Stimulated activated CD8-positive, alpha-beta memory T cell treated with anti-CD3 and anti-CD28 coated beads, Interleukin-4, amount 100 ng/mL, for 48 hours (primary cell): ENCODE results near the gene CCNE1.
"Not testable (repeated sequence)": the region's sequence is repeated elsewhere in the genome, so short reads cannot be mapped to it uniquely, and the experiment has no call there.

Experiments used
- DNase-seq: peaks from one replicate; pipeline ENCODE4 v3.0.0-alpha.2; 2020

Gene CCNE1

DNA sequence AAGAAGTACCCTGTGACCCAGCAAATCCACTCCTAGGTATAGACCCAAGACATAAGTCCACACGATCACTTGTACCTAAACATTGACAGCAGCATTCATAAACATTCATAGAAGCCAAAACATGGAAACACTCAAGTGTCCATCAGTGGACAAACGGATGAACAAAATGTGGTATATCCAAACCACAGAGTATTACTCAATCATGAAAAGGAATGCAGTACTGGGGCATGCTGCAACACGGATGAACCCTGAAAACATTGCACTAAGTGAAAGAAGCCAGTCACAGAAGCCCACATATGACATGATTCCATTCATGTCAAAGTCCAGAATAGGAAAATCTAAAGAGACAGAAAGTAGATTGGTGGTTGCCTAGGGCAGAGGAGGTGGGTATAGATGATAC, 22.8 kb upstream of the CCNE1 start:
- no peak for DNase-seq

GRCh38 chr19:29793116-29793727, 18.6 kb upstream of the CCNE1 start:
- DNase-seq = no peak

DNA sequence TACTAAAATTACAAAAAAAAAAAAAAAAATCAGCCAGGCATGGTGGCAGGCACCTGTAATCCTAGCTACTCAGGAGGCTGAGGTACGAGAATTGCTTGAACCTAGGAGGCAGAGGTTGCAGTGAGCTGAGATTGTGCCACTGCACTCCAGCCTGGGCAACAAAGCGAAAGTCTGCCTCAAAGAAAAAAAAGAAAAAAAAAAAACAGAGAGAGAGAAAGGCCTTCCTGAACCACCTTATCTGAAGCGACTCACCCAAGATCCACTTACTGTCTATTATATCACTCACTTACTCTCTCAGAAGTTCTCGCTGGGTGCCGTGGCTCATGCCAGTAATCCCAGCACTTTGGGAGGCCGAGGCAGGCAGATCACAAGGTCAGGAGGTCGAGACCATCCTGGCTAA, 17.3 kb upstream of the CCNE1 start:
- DNase-seq = not testable (repeated sequence)

GRCh38 chr19:29795461-29796172, 16.2 kb upstream of the CCNE1 start:
- no peak for DNase-seq

DNA sequence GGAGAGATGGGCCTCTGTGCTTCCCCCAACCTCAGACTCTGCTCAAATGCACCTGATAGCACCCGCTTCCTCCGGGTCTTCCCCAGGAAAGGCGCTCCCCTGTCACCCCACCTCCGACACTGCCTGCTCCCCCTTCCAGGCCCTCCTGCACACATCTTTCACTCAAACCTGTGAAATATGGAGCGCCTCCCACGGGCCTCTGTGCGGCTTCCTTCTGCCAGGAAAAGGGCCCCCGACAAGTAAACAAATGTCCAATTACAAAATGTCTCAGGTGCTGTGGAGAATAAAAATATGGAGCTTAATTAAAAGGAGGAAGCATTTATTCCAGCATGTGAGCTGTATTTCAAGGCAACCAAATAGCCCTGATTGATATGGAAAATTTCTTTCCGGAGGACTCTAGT, 15.6 kb upstream of the CCNE1 start:
- DNase-seq = no peak

GRCh38 chr19:29798774-29799497, 12.9 kb upstream of the CCNE1 start:
- no peak for DNase-seq

- no peak for DNase-seq
Observed at GRCh38 chr19:29800100-29800825, 11.5 kb upstream of the CCNE1 start.

GRCh38 chr19:29803951-29804350, 7.8 kb upstream of the CCNE1 start:
- DNase-seq = not testable (repeated sequence)

DNA sequence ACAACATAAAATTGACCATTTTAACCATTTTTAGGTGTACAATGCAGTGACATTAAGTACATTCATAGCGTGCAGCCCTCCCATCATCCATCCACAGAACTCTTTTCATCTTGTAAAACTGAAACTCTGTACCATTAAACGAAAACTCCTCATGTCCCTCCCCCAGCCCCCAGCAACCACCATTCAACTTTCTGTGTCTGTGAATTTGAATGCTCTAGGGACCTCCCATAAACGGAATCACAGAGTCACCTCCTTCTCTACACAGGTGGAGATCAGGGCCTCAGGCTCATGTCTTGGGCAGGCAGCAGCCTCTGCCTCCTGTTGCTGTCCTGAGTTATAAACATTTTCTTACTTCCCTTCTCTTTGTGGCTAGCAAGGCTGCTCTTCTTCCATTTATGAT, 7.3 kb upstream of the CCNE1 start:
- DNase-seq = peak; percentile 45

DNA sequence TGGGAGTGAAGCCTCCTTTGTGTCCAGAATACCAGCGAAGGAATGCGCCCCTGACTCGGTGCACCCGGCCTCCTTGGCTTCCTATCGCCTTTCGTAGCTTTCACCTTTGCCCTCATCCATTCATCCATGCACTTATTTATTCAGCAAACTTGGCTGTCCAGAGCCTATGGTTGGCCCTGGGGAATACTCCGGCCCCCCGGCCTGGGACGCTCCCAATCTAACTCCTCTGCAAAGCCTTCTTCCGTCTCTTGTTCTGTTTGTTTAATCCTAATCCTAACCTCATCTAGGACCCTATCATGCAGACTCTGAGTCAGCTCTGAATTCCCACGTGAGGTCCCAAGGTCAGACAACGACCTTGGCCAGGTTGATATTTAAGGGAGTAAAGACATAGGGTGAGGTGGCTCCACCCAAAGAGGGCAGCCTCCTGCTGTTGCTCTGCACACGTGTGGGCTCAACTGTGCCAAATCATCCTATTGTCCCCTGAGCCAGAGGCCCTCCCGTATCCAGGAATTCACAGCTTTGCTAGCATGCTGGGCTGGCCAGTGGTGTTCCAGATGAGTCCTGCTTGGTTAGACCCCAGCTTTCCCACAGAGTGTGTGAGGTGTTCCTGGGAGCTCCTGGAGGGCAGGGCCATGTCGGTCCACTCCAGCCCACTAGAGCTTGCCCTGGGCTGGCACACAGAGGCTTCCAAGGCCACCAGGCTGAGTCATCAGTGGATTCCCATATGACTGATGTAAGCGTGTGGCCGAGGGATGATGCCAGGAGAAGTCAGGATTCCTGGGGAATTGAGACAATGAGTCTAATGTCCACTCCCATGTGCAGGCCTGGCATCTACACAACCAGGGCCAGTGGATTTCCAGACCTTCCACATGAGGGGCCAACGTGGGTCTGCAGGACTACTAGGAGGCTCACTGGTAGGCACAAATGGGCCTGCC, 6.5 kb upstream of the CCNE1 start:
- no peak for DNase-seq

DNA sequence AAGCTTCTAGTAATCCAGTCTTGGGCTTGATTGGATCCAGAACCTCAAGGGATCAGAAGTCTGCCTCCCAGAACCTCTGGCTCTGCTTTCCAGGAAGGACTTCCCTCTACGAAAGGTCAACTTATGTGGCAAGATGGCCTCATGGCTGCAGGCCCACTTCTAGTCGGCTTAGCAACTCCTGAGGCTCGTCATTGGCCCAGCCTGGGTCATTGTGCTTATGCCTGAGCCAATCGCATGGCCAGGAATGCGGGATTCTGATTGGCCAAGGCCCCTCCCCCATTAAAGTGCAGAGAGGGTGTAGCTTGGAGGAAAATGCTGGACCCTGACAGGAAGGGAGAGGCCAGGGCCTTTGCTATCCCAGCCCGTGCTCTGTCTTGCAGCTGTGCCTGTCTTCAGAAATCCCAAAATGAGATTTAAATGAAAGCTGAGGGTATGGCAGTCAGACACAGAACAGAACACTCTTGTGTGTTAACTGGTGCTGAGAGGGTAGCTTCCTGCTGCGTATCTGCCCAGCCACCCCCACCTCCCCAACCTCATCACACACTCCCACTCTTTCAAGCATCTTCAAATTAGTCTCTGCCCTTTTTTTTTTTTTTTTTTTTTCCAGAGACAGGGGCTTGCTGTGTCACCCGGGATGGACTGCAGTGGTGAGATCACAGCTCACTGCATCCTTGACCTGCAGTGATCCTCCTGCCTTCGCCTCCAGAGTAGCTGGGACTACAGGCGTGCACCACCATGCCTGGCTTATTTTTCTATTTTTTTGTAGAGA, 5.5 kb upstream of the CCNE1 start:
- DNase-seq = no peak

- no peak for DNase-seq
Observed at GRCh38 chr19:29807178-29807577, 4.6 kb upstream of the CCNE1 start.

GRCh38 chr19:29807870-29808405, 3.9 kb upstream of the CCNE1 start:
- no peak for DNase-seq

- no peak for DNase-seq
Observed at GRCh38 chr19:29809795-29810503, 1.8 kb upstream of the CCNE1 start.

DNA sequence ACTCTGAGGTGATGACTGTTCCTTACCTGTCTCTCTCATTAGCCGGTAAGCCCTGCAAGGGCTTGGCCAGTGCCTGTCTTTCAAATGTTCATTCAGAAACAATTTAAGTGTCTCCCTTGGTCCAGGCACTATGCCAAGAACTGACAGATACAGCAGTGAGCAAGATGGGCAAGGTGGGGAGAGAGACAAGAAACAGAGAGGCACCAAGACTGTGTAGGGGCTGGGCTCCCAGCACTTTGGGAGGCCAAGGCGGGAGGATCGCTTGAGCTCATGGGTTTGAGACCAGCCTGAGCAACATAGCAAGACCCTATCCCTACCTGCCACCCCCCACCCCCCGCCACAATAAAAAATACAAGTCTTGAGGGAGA, 1.3 kb upstream of the CCNE1 start:
- DNase-seq = no peak

DNA sequence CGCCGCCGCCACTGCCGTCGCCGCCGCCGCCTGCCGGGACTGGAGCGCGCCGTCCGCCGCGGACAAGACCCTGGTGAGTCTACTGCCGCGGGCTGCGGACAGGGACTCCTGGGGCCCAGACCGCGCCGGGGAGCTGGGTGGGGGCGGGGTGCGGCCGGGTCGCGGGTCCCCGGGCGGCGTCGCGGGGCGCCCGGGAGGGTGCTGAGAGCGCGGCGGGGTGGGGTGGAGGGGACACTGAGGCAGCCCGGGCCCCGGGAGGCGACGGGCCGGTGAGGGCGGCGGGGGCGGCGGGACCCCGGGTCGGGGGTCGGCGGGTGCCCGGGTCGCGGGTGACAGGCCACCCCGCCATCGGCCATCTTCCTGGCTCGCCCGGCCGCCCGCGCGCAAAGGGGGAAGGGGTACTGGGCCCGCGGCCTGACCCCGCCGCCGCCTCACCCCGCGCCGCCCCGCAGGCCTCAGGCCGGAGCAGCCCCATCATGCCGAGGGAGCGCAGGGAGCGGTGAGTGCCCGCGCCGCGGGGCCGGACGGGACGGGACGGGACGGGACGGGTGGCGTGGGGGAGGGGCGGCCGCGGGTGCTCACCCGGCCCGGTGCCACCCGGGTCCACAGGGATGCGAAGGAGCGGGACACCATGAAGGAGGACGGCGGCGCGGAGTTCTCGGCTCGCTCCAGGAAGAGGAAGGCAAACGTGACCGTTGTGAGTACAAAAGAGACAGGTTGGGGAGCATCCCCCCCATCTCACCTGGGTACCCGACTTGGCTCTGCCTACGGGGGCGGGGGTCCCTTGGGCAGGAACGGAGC, 489 bp downstream of the CCNE1 start:
- DNase-seq = peak; percentile 47

- no peak for DNase-seq
Observed at GRCh38 chr19:29812881-29813275, 1.1 kb downstream of the CCNE1 start.

- no peak for DNase-seq
Observed at GRCh38 chr19:29813642-29814041, 1.9 kb downstream of the CCNE1 start.

GRCh38 chr19:29815231-29815630, 3.4 kb downstream of the CCNE1 start:
- DNase-seq = no peak

GRCh38 chr19:29817316-29817715, 5.5 kb downstream of the CCNE1 start:
- no peak for DNase-seq
